ENCODE results near the gene RPP40.

RPP40 gene

GRCh38 chr6:4957521-4958231, 46.2 kb downstream of the RPP40 start:
- Histone ChIP-seq H3K27ac (ENCODE audit: low read length) (no peak overlapping the region), H3K9me3 (ENCODE audit: control insufficient read depth, insufficient read depth, low read length) (no peaks in the 10 kb centered on the region), H3K36me3 (ENCODE audit: control insufficient read depth, insufficient read depth, low read length) (peaks cover 7% of the 10 kb centered on the region), H3K4me1 (ENCODE audit: control insufficient read depth, insufficient read depth, low read length) (peaks cover 3% of the 10 kb centered on the region), H3K4me3 (ENCODE audit: low read length) (no peak overlapping the region), H3K27me3 (ENCODE audit: control insufficient read depth, insufficient read depth, low read length) (no peaks in the 10 kb centered on the region)
- WGBS (ENCODE audit: insufficient coverage, insufficient read length): no CpG with 5 or more reads among the region's 9 CpGs
- DNase-seq (ENCODE audit: low read depth, low spot score): peak; percentile 27

- peaks cover 3% of the 10 kb centered on the region for H3K4me1 ChIP-seq (ENCODE audit: control insufficient read depth, insufficient read depth, low read length)
- no peaks in the 10 kb centered on the region for H3K9me3 ChIP-seq (ENCODE audit: control insufficient read depth, insufficient read depth, low read length)
- H3K4me3 ChIP-seq (ENCODE audit: low read length): no peak overlapping the region
- no peak overlapping the region for H3K27ac ChIP-seq (ENCODE audit: low read length)
- H3K27me3 ChIP-seq (ENCODE audit: control insufficient read depth, insufficient read depth, low read length): no peaks in the 10 kb centered on the region
- peaks cover 10% of the 10 kb centered on the region for H3K36me3 ChIP-seq (ENCODE audit: control insufficient read depth, insufficient read depth, low read length)
- no CpG with 5 or more reads among the region's 5 CpGs for WGBS (ENCODE audit: insufficient coverage, insufficient read length)
- DNase-seq (ENCODE audit: low read depth, low spot score): no peak
Observed at GRCh38 chr6:4956625-4957024, 47.2 kb downstream of the RPP40 start.

GRCh38 chr6:4953440-4953839, 50.4 kb downstream of the RPP40 start:
- WGBS (ENCODE audit: insufficient coverage, insufficient read length): no CpG with 5 or more reads among the region's 12 CpGs

GRCh38 chr6:4950836-4951533, 52.9 kb downstream of the RPP40 start:
- H3K4me3 ChIP-seq (ENCODE audit: low read length): no peak overlapping the region
- H3K36me3 ChIP-seq (ENCODE audit: control insufficient read depth, insufficient read depth, low read length): peaks cover 20% of the 10 kb centered on the region
- DNase-seq (ENCODE audit: low read depth, low spot score): no peak
- no CpG with 5 or more reads among the region's 14 CpGs for WGBS (ENCODE audit: insufficient coverage, insufficient read length)
- no peaks in the 10 kb centered on the region for H3K9me3 ChIP-seq (ENCODE audit: control insufficient read depth, insufficient read depth, low read length)
- H3K27ac ChIP-seq (ENCODE audit: low read length): no peak overlapping the region
- H3K27me3 ChIP-seq (ENCODE audit: control insufficient read depth, insufficient read depth, low read length): no peaks in the 10 kb centered on the region
- H3K4me1 ChIP-seq (ENCODE audit: control insufficient read depth, insufficient read depth, low read length): peaks cover 15% of the 10 kb centered on the region

More at GRCh38 chr6:4953440-4953839, 50.4 kb downstream of the RPP40 start:
- no peaks in the 10 kb centered on the region for H3K9me3 ChIP-seq (ENCODE audit: control insufficient read depth, insufficient read depth, low read length)
- H3K27me3 ChIP-seq (ENCODE audit: control insufficient read depth, insufficient read depth, low read length): no peaks in the 10 kb centered on the region
- no peak overlapping the region for H3K4me3 ChIP-seq (ENCODE audit: low read length)
- H3K27ac ChIP-seq (ENCODE audit: low read length): no peak overlapping the region
- H3K4me1 ChIP-seq (ENCODE audit: control insufficient read depth, insufficient read depth, low read length): peaks cover 12% of the 10 kb centered on the region
- H3K36me3 ChIP-seq (ENCODE audit: control insufficient read depth, insufficient read depth, low read length): peaks cover 16% of the 10 kb centered on the region
- DNase-seq (ENCODE audit: low read depth, low spot score): no peak

- no CpG with 5 or more reads among the region's 11 CpGs for WGBS (ENCODE audit: insufficient coverage, insufficient read length)
- H3K4me3 ChIP-seq (ENCODE audit: low read length): no peak overlapping the region
- H3K27ac ChIP-seq (ENCODE audit: low read length): no peak overlapping the region
- H3K36me3 ChIP-seq (ENCODE audit: control insufficient read depth, insufficient read depth, low read length): peaks cover 27% of the 10 kb centered on the region
- peaks cover 15% of the 10 kb centered on the region for H3K4me1 ChIP-seq (ENCODE audit: control insufficient read depth, insufficient read depth, low read length)
- no peaks in the 10 kb centered on the region for H3K27me3 ChIP-seq (ENCODE audit: control insufficient read depth, insufficient read depth, low read length)
- DNase-seq (ENCODE audit: low read depth, low spot score): no peak
- H3K9me3 ChIP-seq (ENCODE audit: control insufficient read depth, insufficient read depth, low read length): no peaks in the 10 kb centered on the region
Observed at GRCh38 chr6:4950076-4950475, 53.8 kb downstream of the RPP40 start.

- DNase-seq (ENCODE audit: low read depth, low spot score): no peak
- peaks cover 24% of the 10 kb centered on the region for H3K36me3 ChIP-seq (ENCODE audit: control insufficient read depth, insufficient read depth, low read length)
Observed at GRCh38 chr6:4948781-4949450, 54.9 kb downstream of the RPP40 start.

GRCh38 chr6:4947716-4948115, 56.1 kb downstream of the RPP40 start:
- H3K4me1 ChIP-seq (ENCODE audit: control insufficient read depth, insufficient read depth, low read length): peaks cover 15% of the 10 kb centered on the region
- no peaks in the 10 kb centered on the region for H3K9me3 ChIP-seq (ENCODE audit: control insufficient read depth, insufficient read depth, low read length)
- H3K27ac ChIP-seq (ENCODE audit: low read length): no peak overlapping the region
- WGBS (ENCODE audit: insufficient coverage, insufficient read length): no CpG with 5 or more reads among the region's 13 CpGs
- H3K4me3 ChIP-seq (ENCODE audit: low read length): no peak overlapping the region
- no peak for DNase-seq (ENCODE audit: low read depth, low spot score)
- no peaks in the 10 kb centered on the region for H3K27me3 ChIP-seq (ENCODE audit: control insufficient read depth, insufficient read depth, low read length)
- H3K36me3 ChIP-seq (ENCODE audit: control insufficient read depth, insufficient read depth, low read length): peaks cover 20% of the 10 kb centered on the region

More at GRCh38 chr6:4948781-4949450, 54.9 kb downstream of the RPP40 start:
- Histone ChIP-seq H3K4me1 (ENCODE audit: control insufficient read depth, insufficient read depth, low read length) (peaks cover 15% of the 10 kb centered on the region), H3K4me3 (ENCODE audit: low read length) (no peak overlapping the region), H3K27me3 (ENCODE audit: control insufficient read depth, insufficient read depth, low read length) (no peaks in the 10 kb centered on the region), H3K9me3 (ENCODE audit: control insufficient read depth, insufficient read depth, low read length) (no peaks in the 10 kb centered on the region), H3K27ac (ENCODE audit: low read length) (no peak overlapping the region)
- no CpG with 5 or more reads among the region's 15 CpGs for WGBS (ENCODE audit: insufficient coverage, insufficient read length)

GRCh38 chr6:4946521-4946920, 57.3 kb downstream of the RPP40 start:
- Histone ChIP-seq H3K36me3 (ENCODE audit: control insufficient read depth, insufficient read depth, low read length) (peaks cover 17% of the 10 kb centered on the region), H3K27me3 (ENCODE audit: control insufficient read depth, insufficient read depth, low read length) (no peaks in the 10 kb centered on the region), H3K27ac (ENCODE audit: low read length) (no peak overlapping the region), H3K4me1 (ENCODE audit: control insufficient read depth, insufficient read depth, low read length) (peaks cover 15% of the 10 kb centered on the region), H3K9me3 (ENCODE audit: control insufficient read depth, insufficient read depth, low read length) (no peaks in the 10 kb centered on the region), H3K4me3 (ENCODE audit: low read length) (no peak overlapping the region)
- DNase-seq (ENCODE audit: low read depth, low spot score): no peak
- WGBS (ENCODE audit: insufficient coverage, insufficient read length): no CpG with 5 or more reads among the region's 11 CpGs
